Neutrophil (primary cell): ENCODE results near the gene OVOL2.

ENCODE experiments used
- H3K27ac ChIP-seq: fragments of 200-600 bp; sonication (generic); 2 replicates; pipeline ENCODE4 v1.5.1; 2016; ENCODE audit warnings: mild to moderate bottlenecking, moderate library complexity
- H3K27me3 ChIP-seq: fragments of 200-600 bp; sonication (generic); 2 replicates; pipeline ENCODE4 v1.6.0; 2016; ENCODE audit warnings: mild to moderate bottlenecking
- H3K36me3 ChIP-seq: fragments of 200-600 bp; sonication (generic); 2 replicates; pipeline ENCODE4 v1.5.1; 2017
- H3K4me1 ChIP-seq, 2 experiments: fragments of 200-600 bp in 1 of 2; sonication (generic) in 1 of 2; 1 replicate in 1 of 2; 2 replicates in 1 of 2; pipeline versions ENCODE4 v1.5.1 to v1.6.1; 2013 to 2016; ENCODE audit warnings: low read depth in 1 of 2, low read length in 1 of 2, mild to moderate bottlenecking in 1 of 2, moderate library complexity in 1 of 2; ENCODE audit not compliant: control insufficient read depth in 1 of 2, insufficient read depth in 1 of 2
- H3K4me3 ChIP-seq, 2 experiments: fragments of 200-600 bp in 1 of 2; sonication (generic) in 1 of 2; 1 replicate in 1 of 2; 2 replicates in 1 of 2; pipeline ENCODE4 v1.5.1; 2013 to 2016; ENCODE audit warnings: low read depth in 1 of 2, low read length in 1 of 2, mild to moderate bottlenecking in 1 of 2, moderate library complexity in 1 of 2
- H3K9me3 ChIP-seq: fragments of 200-600 bp; sonication (generic); 2 replicates; pipeline ENCODE4 v1.5.1; 2016
- TF ChIP-seq, protein P1 (sequence below): fragments of 200-600 bp; sonication (generic); IDR thresholded peaks from 2 replicates; pipeline ENCODE4 v1.5.1; 2016; ENCODE audit warnings: antibody characterized with exemption

The OVOL2 gene

DNA sequence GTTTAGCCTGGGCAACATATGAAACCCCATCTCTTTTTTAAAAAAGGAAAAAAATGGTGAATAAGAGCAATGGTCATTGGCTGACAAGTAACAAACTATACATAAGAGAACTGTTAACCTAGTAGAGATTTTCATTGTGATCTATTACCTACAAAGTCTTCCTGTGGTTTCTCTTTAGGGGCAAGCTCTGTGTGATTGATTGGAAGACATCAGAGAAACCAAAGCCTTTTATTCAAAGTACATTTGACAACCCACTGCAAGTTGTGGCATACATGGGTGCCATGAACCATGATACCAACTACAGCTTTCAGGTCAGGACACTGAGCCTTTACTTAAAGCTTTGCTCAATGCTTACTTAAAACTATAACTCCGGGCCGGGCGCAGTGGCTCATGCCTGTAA, 69.7 kb downstream of the OVOL2 start:
- peaks cover 9 to 11% of the 10 kb centered on the region in 2 experiments for H3K4me1 ChIP-seq
- H3K9me3 ChIP-seq: no peaks in the 10 kb centered on the region
- no peak overlapping the region for H3K4me3 ChIP-seq
- peaks cover 45% of the 10 kb centered on the region for H3K36me3 ChIP-seq
- TF ChIP-seq, protein P1, sequence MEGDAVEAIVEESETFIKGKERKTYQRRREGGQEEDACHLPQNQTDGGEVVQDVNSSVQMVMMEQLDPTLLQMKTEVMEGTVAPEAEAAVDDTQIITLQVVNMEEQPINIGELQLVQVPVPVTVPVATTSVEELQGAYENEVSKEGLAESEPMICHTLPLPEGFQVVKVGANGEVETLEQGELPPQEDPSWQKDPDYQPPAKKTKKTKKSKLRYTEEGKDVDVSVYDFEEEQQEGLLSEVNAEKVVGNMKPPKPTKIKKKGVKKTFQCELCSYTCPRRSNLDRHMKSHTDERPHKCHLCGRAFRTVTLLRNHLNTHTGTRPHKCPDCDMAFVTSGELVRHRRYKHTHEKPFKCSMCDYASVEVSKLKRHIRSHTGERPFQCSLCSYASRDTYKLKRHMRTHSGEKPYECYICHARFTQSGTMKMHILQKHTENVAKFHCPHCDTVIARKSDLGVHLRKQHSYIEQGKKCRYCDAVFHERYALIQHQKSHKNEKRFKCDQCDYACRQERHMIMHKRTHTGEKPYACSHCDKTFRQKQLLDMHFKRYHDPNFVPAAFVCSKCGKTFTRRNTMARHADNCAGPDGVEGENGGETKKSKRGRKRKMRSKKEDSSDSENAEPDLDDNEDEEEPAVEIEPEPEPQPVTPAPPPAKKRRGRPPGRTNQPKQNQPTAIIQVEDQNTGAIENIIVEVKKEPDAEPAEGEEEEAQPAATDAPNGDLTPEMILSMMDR: no peak
- no peak overlapping the region for H3K27ac ChIP-seq
- H3K27me3 ChIP-seq: no peaks in the 10 kb centered on the region

DNA sequence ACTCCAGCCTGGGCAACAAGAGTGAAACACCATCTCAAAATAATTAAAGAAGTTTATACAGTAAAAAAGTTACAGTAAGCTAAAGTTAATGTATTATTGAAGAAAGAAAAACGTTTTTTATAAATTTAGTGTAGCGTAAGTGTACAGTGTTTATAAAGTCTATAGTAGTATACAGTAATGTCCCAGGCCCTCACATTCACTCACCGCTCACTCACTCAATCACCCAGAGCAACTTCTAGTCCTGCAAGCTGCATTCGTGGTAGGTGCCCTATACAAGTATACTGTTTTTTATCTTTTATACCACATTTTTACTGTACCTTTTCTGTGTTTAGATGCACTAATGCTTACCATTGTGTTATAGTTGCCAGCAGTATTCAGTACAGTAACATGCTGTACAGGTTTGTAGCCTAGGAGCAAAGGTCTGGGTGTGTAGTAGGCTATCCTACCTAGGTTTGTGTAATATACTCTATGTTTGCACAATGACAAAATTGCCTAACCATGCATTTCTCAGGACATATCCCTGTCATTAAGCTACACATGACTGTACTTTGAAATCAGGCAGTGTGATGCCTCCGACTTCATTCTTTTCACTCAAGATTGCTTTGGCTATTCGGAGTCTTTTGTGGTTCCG, 72.2 kb downstream of the OVOL2 start:
- TF ChIP-seq, protein P1: no peak
- peaks cover 48% of the 10 kb centered on the region for H3K36me3 ChIP-seq
- no peak overlapping the region for H3K27ac ChIP-seq
- no peaks in the 10 kb centered on the region for H3K9me3 ChIP-seq
- H3K4me3 ChIP-seq: no peak overlapping the region
- H3K4me1 ChIP-seq: peaks cover 9 to 11% of the 10 kb centered on the region in 2 experiments
- H3K27me3 ChIP-seq: no peaks in the 10 kb centered on the region

DNA sequence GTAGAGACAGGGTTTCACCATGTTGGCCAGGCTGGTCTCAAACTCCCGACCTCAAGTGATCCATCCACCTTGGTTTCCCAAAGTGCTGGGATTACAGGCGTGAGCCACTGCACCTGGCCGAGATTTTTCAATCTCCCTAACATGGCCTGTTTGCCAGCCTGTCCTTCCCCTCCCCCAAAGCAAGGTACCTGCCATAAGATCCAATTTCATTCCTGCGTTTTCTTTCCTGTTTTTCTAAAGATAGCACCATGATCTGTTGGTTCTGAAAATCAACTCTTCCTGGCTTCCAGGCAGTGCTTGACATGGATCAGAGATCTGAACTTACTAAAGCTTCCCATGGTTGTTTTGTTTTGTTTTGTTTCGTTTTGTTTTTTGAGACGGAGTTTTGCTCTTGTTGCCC, 81.4 kb downstream of the OVOL2 start:
- Histone ChIP-seq H3K4me3 (no peak overlapping the region), H3K9me3 (no peaks in the 10 kb centered on the region), H3K27ac (no peak overlapping the region), H3K36me3 (peaks cover 44% of the 10 kb centered on the region), H3K4me1 (peaks cover 24 to 25% of the 10 kb centered on the region in 2 experiments), H3K27me3 (no peaks in the 10 kb centered on the region)
- TF ChIP-seq, protein P1: no peak
